DMS153 (cell line): ENCODE results near the gene PPT2.

Experiments used
- DNase-seq: peaks from one replicate; lab custom pipeline; 2025; lab: John Stamatoyannopoulos, UW

The PPT2 gene

GRCh38 chr6:32153564-32154513 is at the start of gene PPT2:
TSS of gene PPT2 (plus strand) at chr6:32154141. CDS start at chr6:32154595, 454 bp downstream.
- peak; percentile 61 for DNase-seq

- no peak for DNase-seq
Measured at GRCh38 chr6:32105433-32105832, 48.5 kb upstream of the PPT2 start.

- DNase-seq = no peak
Measured at GRCh38 chr6:32107406-32107805, 46.5 kb upstream of the PPT2 start.

DNA sequence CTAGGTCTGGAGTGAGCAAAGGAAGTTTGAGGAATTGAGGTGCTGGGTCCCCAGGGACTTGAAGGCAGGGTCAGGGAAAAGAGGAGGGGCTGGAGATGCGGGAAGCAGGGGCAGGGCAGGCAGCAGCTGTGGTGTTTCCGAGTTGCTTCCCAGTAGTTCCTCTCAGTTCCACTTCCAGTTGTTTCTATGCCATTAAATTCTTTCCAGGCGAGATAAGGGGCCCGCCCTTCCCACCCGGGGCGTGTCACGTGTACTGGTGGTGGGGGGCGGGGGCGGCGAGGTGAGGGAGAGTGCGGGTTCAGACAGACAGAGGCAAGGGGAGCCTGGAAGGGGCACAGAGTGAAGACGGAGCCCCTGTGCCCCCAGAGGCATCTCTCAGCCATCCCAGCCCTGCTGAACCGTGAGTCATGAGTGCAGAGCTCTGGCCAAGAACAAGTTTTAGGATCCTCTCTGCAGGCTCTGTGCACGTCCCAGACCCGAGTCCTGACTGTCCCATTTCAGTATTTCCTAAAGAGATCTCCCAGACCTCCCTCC is 45.8 kb upstream of the PPT2 start:
- DNase-seq = no peak

- DNase-seq = no peak
Measured at GRCh38 chr6:32108727-32109113, 45.2 kb upstream of the PPT2 start.

- DNase-seq = no peak
Measured at GRCh38 chr6:32109114-32109764, 44.7 kb upstream of the PPT2 start, which contains the start of gene TNXB. TSS of gene TNXB (minus strand) at chr6:32109338. CDS start at chr6:32098198, 11,140 bp downstream.

DNA sequence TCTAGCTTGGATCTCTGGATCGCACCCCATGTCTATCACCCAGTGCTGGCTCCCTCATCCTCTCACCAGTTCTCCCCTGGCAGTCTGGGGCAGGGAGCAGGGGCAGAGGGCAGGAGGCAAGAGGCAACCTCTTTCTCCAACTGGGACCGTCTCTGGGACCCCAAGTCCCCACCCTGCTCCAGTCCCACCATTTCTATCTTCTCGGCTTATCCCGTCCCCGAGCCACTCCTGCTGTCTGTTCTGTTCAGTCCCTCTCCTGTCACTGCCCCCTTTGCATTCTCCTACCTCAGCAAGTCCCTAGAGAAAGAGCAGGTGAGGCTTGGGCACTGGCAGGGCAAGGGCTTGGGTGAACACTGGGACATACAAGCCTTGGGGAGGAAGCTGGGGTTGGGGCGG is 44.2 kb upstream of the PPT2 start:
- no peak for DNase-seq

- DNase-seq = no peak
Measured at GRCh38 chr6:32110632-32111031, 43.3 kb upstream of the PPT2 start.

DNA sequence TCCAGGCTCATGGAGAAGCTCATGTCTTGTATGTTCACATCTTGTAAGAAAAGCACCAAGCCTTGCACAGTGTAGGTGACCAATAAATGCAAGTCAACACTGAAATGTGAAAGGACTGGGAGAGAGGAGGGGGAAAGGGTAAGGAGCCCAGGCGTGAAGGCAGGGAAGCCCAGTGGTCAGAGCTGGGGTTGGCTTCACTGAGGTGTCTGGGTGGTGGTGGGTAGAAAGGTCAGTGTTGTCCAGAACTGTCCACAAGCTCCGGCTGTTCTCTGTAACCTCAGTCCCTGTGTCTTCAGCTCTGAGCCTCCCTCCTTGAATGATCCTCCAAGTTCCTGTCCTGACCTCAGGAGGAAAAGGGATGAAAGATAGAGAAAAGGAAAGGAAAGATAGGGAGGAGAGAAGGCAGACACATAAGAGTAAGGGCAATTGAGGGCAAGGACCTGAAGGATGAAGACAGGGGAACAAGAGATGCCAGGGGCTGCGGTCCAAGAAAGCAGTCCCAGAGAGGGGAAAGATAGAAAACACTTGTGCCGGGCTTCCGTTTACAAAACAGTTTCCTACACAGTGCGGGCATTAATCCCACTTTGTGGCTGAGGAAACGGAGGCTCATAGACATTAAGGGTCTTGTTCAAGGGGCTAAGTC is 42.4 kb upstream of the PPT2 start:
- no peak for DNase-seq

GRCh38 chr6:32112431-32112980 is 41.4 kb upstream of the PPT2 start:
- DNase-seq = no peak

- no peak for DNase-seq
Measured at GRCh38 chr6:32113386-32114352, 40.3 kb upstream of the PPT2 start.

DNA sequence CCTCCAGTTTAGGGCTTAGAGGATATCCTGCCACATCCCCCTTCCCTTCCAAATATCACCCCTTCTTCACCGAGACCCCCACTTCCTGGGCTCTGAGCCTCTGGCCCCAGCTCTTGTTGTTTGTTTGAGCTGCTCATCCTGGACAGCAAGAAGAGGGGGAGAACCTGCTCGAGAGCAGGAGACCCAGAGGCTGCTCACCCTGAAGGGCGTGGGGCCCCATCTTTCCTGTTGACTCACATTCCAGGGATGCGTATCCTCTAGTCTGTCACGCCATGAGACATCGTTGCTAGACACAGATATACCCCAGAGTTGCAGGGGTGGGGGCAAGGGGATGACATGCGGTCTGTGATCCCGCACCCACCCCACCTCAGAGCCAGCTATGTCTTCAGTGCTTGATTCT is 39.1 kb upstream of the PPT2 start:
- DNase-seq = no peak

DNA sequence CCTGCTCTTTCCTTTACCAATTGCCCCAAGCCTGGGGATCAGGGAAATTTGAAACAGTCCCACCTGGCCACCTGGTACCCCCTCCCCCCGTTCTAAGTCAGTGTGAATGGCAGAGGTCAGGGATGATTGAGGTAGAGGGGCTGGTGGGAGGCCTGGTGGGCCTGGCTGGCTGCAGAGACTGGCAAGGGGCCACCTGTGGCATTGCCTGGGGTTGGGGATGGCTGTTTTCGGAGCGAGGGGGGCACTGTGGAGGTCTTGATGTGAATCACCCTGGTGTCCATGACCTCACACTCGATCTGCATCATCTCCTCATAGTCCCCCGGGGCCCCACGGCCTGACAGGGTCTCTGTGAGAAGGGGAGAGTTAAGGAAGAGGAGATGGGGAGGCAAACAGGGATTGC is 38.3 kb upstream of the PPT2 start:
- DNase-seq = no peak

DNA sequence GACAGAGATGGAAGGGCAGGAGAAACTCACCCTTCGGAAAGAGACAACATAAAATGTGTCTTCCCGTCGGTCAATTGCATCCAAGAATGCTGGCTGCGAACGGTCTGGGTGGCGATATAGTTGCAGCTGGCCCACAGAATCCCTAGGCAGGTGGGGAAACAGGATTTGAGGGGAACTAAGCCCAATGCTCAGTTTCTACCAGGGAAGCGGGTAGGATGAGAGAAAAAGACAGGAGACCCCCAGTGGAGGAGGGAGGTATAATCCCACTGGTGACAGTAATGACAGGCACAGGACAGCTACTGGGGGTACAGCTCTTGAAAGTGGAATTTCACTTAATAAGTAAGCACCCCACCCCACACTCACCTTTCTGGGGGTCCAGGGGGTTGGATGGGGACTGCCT is 37.3 kb upstream of the PPT2 start:
- no peak for DNase-seq

DNA sequence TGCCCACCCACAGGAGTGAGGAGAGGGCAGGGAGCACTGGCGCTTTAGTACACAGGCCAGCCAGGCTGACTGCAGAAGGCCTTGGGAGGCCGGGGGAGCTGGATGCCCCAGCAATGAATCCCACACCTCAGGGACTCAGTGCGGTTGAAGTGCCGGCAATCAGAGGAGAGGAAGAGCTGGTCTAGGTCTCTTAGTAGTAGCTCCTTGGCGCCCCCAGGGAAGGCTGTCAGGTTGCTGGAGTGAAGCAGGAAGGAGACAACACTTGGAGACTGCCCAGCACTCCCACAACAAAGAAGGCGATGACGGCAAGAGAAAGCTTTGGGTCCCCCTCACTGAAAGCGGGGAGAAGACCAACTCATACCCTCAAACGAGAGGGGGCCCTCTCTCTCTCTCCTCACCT is 36.5 kb upstream of the PPT2 start:
- no peak for DNase-seq

GRCh38 chr6:32118782-32119628 is 34.9 kb upstream of the PPT2 start:
- DNase-seq = peak; percentile 80

GRCh38 chr6:32120573-32121059 is 33.3 kb upstream of the PPT2 start:
- no peak for DNase-seq

DNA sequence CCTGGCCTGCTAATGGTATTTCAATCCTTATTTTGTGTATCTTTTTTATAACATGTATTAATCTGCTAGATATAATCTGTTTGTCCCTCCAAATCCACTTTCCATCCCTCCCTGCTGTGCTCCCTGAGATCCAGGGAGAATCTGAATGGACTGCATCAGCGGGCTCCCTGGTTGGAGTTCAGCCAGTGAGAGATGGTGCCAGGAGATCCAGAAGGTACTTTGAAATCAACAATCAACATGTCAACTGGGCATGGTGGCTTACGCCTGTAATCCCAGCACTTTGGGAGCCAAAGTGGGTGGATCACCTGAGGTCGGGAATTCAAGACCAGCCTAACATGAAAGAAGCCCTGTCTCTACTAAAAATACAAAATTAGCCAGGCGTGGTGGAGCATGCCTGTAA is 30.3 kb upstream of the PPT2 start:
- no peak for DNase-seq

DNA sequence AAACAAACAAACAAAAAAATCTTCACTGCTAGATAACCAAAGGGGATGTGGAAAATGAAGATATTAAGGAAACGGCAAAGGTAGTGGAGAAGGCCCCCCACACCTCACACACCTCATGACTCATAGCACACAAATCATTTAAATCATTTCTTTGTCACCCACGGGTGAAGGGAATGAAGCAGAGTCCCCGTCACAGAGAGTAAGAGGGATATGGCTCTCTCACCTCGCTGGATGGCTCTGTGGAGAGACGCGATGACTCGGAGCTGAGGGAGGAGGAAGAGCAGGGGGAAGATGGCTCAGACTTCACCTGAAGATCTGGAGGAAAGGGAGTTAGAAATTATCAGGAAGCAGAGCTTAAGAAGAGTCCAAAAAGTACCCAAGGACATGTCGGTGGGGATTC is 27.1 kb upstream of the PPT2 start:
- DNase-seq = no peak

- no peak for DNase-seq
Measured at GRCh38 chr6:32127409-32127716, 26.6 kb upstream of the PPT2 start.
